Dendritic cell treated with granulocyte-macrophage colony-stimulating factor and Interleukin-4, amounts not matched to agents 40 ng/mL and 50 ng/mL, for 4 days (primary cell): ENCODE data around the gene TTC7B.

ENCODE experiments used
- H3K27ac Mint-ChIP-seq: one replicate; pipeline ENCODE4 v1.8.0; 2022; ENCODE audit warnings: mild to moderate bottlenecking, mixed read lengths
- H3K27me3 Mint-ChIP-seq: one replicate; pipeline ENCODE4 v1.8.0; 2022; ENCODE audit warnings: mild to moderate bottlenecking, mixed read lengths
- H3K36me3 Mint-ChIP-seq: one replicate; pipeline ENCODE4 v1.8.0; 2022; ENCODE audit warnings: low read depth, mixed read lengths
- H3K4me1 Mint-ChIP-seq: one replicate; pipeline ENCODE4 v1.8.0; 2022; ENCODE audit warnings: low read depth, mixed read lengths
- H3K4me3 Mint-ChIP-seq: one replicate; pipeline ENCODE4 v1.8.0; 2022; ENCODE audit warnings: mild to moderate bottlenecking, moderate library complexity, mixed read lengths
- H3K9me3 Mint-ChIP-seq: one replicate; pipeline ENCODE4 v1.8.0; 2022; ENCODE audit warnings: mixed read lengths
- intact Hi-C: fragments of 100-400 bp; cut with micrococcal nuclease; formaldehyde crosslinking; loops from one replicate; pipeline ENCODE4 v1.15.0; 2022

TTC7B gene

DNA sequence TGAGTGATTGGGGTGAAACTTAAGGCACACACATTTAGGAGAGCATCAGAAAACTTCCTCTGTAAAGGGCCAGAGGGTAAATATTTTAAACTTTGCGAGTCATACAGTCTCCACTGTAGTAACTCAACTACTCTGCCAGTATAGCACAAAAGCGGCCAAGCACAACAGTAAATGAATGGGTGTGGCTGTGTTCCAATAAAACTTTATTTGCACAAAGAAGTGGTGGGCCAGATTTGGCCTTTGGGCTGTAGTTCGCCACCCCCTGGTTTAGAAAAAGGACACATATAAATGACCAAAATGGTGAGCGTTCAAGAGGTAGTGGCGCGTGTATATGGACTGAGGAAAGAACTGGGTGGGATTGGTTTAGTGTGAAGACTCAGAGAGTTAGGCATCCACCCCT is 309.5 kb downstream of the TTC7B start:
- Mint-ChIP-seq H3K9me3 (no peaks in the 10 kb centered on the region), H3K27me3 (peaks cover 43% of the 10 kb centered on the region), H3K4me1 (peaks cover 14% of the 10 kb centered on the region), H3K4me3 (no peak overlapping the region), H3K27ac (no peak overlapping the region), H3K36me3 (no peaks in the 10 kb centered on the region)
- intact Hi-C loops: no loop called here

DNA sequence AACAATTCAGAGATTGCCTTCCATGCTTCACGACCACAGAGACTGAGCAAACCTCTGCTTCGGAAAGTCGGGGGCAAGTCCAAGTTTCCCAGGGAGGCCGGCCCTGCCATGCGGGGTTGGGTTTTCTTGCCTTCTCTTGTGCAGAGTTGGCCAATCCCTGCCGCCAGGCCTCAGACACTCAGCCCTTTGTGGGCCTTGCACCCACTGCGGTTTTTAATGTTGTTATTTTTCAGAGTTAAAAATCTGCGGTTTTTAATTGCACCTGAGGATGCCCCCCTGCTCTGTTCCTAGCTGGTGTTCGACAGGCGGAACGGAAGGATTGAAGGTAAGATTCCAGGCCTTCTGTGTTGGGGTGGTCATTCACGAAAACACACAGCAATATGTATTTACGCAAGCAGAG is 310.7 kb downstream of the TTC7B start:
- no peaks in the 10 kb centered on the region for H3K9me3 Mint-ChIP-seq
- no peaks in the 10 kb centered on the region for H3K36me3 Mint-ChIP-seq
- H3K4me3 Mint-ChIP-seq: no peak overlapping the region
- peaks cover 42% of the 10 kb centered on the region for H3K27me3 Mint-ChIP-seq
- no peak overlapping the region for H3K27ac Mint-ChIP-seq
- H3K4me1 Mint-ChIP-seq: peaks cover 22% of the 10 kb centered on the region
- intact Hi-C loops: no loop called here

DNA sequence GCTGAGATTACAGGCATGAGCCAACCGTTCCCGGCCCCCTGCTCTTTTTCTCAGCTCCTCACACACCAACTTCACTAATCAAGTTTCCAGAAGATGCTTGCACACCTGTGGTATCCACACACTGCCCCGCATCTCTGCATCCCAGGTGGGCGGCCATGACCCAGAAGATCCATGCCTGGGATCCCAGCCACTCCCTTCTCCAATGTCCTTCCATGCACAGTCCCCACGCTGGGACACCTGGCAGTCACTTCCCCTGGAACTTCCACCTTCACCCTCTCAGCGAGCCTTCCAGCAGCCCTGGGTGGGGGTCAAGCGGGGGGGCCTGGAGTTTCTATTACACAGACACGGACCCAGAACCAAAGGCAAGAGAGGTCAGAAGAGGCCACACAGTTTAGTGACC is 311.6 kb downstream of the TTC7B start:
- H3K27me3 Mint-ChIP-seq: peaks cover 39% of the 10 kb centered on the region
- no peak overlapping the region for H3K4me3 Mint-ChIP-seq
- H3K36me3 Mint-ChIP-seq: no peaks in the 10 kb centered on the region
- H3K4me1 Mint-ChIP-seq: peaks cover 24% of the 10 kb centered on the region
- H3K9me3 Mint-ChIP-seq: no peaks in the 10 kb centered on the region
- intact Hi-C loops: no loop called here
- no peak overlapping the region for H3K27ac Mint-ChIP-seq

DNA sequence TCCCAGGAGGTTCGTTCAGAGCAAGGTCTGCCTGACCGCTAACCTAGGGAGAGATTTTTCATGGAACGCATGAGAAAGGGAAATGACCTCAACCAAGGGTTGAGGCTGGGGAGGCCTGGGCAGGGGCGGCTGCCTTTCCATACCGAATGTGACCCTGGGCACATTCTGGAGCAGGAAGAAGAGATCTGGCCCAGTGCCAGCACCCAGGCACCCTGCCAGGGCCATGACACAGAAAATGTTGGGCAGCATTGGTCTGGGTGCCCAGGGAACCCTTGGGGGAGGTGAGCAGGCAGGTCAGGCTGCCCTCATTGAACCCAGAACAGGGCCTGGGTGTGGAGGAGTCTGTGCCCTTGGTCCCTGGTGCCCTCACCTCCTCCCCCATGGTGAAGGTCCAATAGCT is 312.6 kb downstream of the TTC7B start:
- H3K4me3 Mint-ChIP-seq: no peak overlapping the region
- intact Hi-C loops: no loop called here
- H3K4me1 Mint-ChIP-seq: peaks cover 14% of the 10 kb centered on the region
- H3K27me3 Mint-ChIP-seq: peaks cover 38% of the 10 kb centered on the region
- no peak overlapping the region for H3K27ac Mint-ChIP-seq
- H3K9me3 Mint-ChIP-seq: no peaks in the 10 kb centered on the region
- H3K36me3 Mint-ChIP-seq: no peaks in the 10 kb centered on the region

DNA sequence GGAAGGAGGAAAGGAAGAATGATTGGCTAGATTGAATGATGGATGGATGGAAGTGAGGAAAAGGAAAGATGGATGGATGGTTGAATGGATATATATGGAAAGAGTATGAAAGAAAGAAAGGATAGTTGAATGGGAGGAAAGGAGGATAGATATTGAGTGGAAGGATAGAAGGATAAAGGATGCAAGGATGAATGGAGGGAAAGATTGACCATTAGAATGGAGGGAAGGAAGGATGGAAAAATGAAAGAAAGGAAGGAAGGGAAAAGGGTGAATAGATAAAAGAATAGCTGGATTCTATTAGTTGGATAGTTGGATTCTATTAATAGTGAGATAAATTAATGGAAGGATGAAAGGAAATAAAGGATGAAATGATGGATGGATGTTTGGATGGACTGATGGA is 313.5 kb downstream of the TTC7B start:
- H3K36me3 Mint-ChIP-seq: no peaks in the 10 kb centered on the region
- intact Hi-C loops: no loop called here
- H3K27ac Mint-ChIP-seq: no peak overlapping the region
- no peaks in the 10 kb centered on the region for H3K9me3 Mint-ChIP-seq
- H3K4me3 Mint-ChIP-seq: no peak overlapping the region
- peaks cover 14% of the 10 kb centered on the region for H3K4me1 Mint-ChIP-seq
- peaks cover 32% of the 10 kb centered on the region for H3K27me3 Mint-ChIP-seq

DNA sequence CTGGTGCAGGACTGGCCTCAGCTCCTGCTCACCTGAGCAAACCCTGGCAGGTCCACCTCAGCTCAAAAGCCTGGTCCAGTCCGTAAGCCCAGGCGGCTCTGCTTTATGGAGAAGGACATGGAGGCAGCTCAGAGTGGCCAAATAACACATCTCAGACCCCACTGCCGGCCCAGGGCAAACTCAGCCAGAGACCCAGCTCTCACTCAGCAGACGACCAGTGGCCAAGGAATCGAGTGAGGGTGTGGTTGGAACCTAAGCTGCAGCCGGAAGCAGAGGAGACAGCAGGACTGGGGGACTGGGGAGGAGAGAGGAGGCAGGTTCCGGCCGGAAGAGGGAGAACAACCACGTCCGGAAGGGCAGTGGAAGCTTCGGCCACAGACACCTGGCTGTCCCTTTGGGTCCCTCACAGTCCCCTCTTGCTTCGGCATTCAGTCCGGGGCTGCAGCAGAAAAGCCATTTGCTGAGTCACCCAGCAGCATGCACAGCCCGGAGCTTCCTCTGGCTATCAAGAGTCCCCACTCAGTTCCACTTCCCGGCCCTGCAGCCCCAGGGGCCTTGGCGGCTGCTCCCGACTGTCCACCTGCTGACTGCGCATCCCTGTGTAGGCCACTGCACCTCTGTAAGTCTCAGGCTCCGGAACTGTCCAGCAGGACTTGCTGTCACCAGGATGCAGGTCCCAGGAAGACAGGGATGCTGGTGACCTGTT is 315.4 kb downstream of the TTC7B start:
- peaks cover 28% of the 10 kb centered on the region for H3K27me3 Mint-ChIP-seq
- H3K36me3 Mint-ChIP-seq: no peaks in the 10 kb centered on the region
- H3K4me1 Mint-ChIP-seq: peaks cover 14% of the 10 kb centered on the region
- H3K27ac Mint-ChIP-seq: peak overlapping the region; percentile 14
- no peaks in the 10 kb centered on the region for H3K9me3 Mint-ChIP-seq
- peak overlapping the region; percentile 61 for H3K4me3 Mint-ChIP-seq
- intact Hi-C loops: no loop called here

DNA sequence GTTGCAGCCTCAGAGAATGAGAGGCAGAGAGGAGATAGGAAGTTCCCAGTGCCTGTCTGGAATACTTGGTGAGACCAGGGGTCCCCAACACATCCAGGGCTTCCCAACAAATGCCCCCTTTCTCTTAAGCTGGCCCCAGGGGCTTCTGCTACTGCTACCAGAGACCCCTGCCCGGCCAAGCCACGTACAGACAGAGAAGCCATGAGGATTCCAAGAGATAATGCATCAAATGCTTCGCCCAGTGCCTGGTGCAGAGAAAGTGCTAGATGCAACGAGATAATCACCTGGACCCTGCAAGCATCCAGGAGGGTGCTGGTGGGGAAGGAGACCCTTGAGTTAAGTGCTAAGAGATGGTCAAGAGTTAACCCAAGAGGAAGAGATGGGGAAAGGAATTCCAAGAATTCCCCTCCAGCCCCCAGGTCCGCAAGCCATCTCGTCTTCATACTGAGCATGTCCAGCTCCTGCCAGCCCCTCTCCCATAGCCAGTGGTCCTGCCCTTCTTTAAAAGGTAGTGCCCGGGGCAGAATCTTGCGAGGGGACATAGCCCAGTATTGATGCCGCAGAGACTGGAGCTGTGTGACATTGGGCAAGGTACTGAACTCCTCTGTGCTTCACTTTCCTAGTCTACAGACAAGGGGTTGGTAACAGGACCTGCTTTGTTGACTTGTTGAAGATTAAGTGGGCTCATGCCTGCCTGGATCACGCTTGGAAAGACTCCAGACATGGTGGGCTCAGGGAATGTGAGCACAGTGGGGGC is 316.1 kb downstream of the TTC7B start:
- H3K4me1 Mint-ChIP-seq: peaks cover 14% of the 10 kb centered on the region
- intact Hi-C loops: no loop called here
- H3K4me3 Mint-ChIP-seq: no peak overlapping the region
- H3K36me3 Mint-ChIP-seq: no peaks in the 10 kb centered on the region
- H3K9me3 Mint-ChIP-seq: no peaks in the 10 kb centered on the region
- H3K27me3 Mint-ChIP-seq: peaks cover 28% of the 10 kb centered on the region
- H3K27ac Mint-ChIP-seq: peak overlapping the region; percentile 14

DNA sequence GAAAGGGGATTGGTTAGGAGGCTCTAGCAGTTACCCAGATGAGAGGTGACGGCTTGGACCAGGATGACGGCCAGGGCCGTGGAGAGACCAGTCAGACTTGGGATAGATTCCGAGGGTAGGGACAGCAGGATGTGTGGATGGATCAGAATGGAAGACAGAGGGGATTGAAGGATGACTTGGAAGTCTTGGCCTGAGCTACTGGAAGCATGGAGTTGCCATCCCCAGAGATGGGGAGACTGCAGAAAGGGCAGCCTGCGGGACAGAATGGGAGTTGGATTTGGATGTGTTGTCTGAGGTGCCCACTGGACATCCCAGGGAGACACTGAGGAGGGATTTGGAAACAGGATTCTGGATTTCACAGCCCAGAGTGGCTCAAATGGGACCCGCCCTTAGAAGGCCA is 317.1 kb downstream of the TTC7B start:
- Mint-ChIP-seq H3K9me3 (no peaks in the 10 kb centered on the region), H3K4me3 (no peak overlapping the region), H3K27me3 (peaks cover 28% of the 10 kb centered on the region), H3K4me1 (peaks cover 14% of the 10 kb centered on the region), H3K36me3 (no peaks in the 10 kb centered on the region), H3K27ac (no peak overlapping the region)
- intact Hi-C loops: no loop called here

- H3K27me3 Mint-ChIP-seq: peaks cover 28% of the 10 kb centered on the region
- H3K4me3 Mint-ChIP-seq: no peak overlapping the region
- intact Hi-C loops: no loop called here
- H3K27ac Mint-ChIP-seq: no peak overlapping the region
- peaks cover 14% of the 10 kb centered on the region for H3K4me1 Mint-ChIP-seq
- H3K9me3 Mint-ChIP-seq: no peaks in the 10 kb centered on the region
- H3K36me3 Mint-ChIP-seq: no peaks in the 10 kb centered on the region
Measured at GRCh38 chr14:90498198-90498597, 318.0 kb downstream of the TTC7B start.

DNA sequence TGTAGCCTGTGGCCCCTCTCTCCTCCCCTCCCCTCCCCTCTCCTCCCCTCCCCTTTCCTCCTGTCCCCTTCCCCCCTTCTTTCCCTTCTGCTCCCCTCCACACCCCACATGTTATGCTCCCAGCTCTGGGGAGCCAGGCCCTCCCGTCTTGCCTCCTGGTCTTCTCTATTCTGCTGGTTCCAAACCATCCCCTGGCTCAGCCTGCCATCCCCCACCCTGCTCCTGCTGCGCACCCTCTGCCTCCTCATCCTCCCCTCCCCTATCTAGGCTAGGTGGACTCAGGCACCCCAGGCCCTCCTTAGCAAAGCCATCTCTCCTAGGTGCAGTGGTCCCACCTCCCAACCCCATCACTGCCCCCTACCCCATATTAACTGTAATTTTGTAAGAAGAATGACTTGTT is 319.9 kb downstream of the TTC7B start:
- Mint-ChIP-seq H3K9me3 (no peaks in the 10 kb centered on the region), H3K4me1 (peaks cover 10% of the 10 kb centered on the region), H3K27me3 (peaks cover 20% of the 10 kb centered on the region), H3K36me3 (no peaks in the 10 kb centered on the region), H3K27ac (no peak overlapping the region), H3K4me3 (no peak overlapping the region)
- intact Hi-C loops: no loop called here

DNA sequence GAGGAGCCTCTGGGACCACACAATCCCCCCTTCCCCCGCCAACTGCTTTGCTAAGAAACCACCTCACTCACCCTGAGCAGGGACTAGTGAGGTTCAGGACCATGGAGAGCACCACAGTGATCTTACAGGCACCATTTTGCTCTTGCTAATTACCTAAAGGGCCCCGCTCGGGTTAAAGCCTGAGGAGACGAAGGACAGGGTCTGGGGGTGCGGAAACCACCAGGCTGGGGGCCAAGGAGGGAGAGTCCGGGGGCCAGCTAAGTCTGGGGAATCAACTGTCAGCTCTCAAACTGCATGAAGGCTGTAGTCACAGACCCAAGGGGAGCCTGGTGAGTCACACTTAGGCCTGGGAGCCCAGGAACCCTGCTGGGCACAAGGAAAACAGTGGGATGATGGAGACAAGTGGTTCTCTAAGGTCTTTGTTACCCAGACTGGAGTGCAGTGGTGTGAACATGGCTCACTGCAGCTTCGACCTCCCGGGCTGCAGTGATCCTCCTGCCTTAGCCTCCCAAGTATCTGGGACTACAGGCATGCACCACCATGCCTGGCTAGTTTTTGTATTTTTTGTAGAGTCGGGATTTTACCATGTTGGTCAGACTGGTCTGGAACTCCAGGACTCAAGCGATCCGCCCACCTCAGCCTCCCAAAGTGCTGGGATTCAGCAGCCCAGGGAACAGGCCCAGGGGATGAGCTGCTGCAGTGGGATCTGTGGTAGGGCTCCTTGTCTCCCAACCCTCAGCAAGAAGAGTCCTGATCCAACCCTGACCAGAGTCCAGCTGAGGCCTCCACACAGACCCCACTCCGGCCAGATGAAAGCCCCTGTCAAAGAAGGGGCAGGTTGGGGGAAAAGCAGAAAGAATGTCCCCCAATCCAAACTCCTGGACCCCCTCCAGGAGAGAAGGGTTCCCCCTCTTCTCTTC is 320.6 kb downstream of the TTC7B start:
- Mint-ChIP-seq H3K4me1 (peaks cover 2% of the 10 kb centered on the region), H3K27ac (no peak overlapping the region), H3K27me3 (peaks cover 19% of the 10 kb centered on the region), H3K4me3 (no peak overlapping the region), H3K9me3 (no peaks in the 10 kb centered on the region), H3K36me3 (no peaks in the 10 kb centered on the region)
- intact Hi-C loops: no loop called here

GRCh38 chr14:90491911-90492531 is 324.2 kb downstream of the TTC7B start:
- Mint-ChIP-seq H3K4me1 (no peaks in the 10 kb centered on the region), H3K36me3 (no peaks in the 10 kb centered on the region), H3K4me3 (no peak overlapping the region), H3K9me3 (no peaks in the 10 kb centered on the region), H3K27ac (no peak overlapping the region), H3K27me3 (peaks cover 2% of the 10 kb centered on the region)
- intact Hi-C loops: no loop called here

GRCh38 chr14:90491221-90491885 is 324.9 kb downstream of the TTC7B start:
- intact Hi-C loops: no loop called here
- no peaks in the 10 kb centered on the region for H3K36me3 Mint-ChIP-seq
- H3K4me3 Mint-ChIP-seq: no peak overlapping the region
- H3K4me1 Mint-ChIP-seq: no peaks in the 10 kb centered on the region
- peaks cover 2% of the 10 kb centered on the region for H3K27me3 Mint-ChIP-seq
- H3K27ac Mint-ChIP-seq: no peak overlapping the region
- H3K9me3 Mint-ChIP-seq: no peaks in the 10 kb centered on the region
